Ectodermal cell (in vitro differentiated cells): ENCODE data around the gene PSME3IP1.

Experiments used
- H3K27ac ChIP-seq: 2 replicates; pipeline ENCODE4 v1.7.0; 2013; ENCODE audit warnings: mild to moderate bottlenecking, low read depth, low read length; ENCODE audit not compliant: insufficient read depth, poor library complexity, severe bottlenecking
- H3K27me3 ChIP-seq: 2 replicates; pipeline ENCODE4 v1.7.0; 2013; ENCODE audit warnings: mild to moderate bottlenecking, low read length; ENCODE audit not compliant: insufficient read depth, control insufficient read depth, poor library complexity, severe bottlenecking
- H3K36me3 ChIP-seq: one replicate; pipeline ENCODE4 v1.7.0; 2013; ENCODE audit warnings: low read length; ENCODE audit not compliant: control insufficient read depth, insufficient read depth
- H3K4me1 ChIP-seq: one replicate; pipeline ENCODE4 v1.7.0; 2013; ENCODE audit warnings: low read length; ENCODE audit not compliant: control insufficient read depth, insufficient read depth
- H3K4me3 ChIP-seq: 2 replicates; pipeline ENCODE4 v1.7.0; 2013; ENCODE audit warnings: low read depth, low read length, control low read depth; ENCODE audit not compliant: insufficient read depth
- H3K9me3 ChIP-seq: 2 replicates; pipeline ENCODE4 v1.7.0; 2013; ENCODE audit warnings: mild to moderate bottlenecking, low read length, moderate library complexity; ENCODE audit not compliant: control insufficient read depth
- WGBS, 2 experiments: methylation state at CpG; one replicate each; pipeline ENCODE4 v1.1.7; 2013; ENCODE audit warnings: missing lambda C conversion rate in 2 of 2; 5-methylcytosine and 5-hydroxymethylcytosine counted together

Gene PSME3IP1

GRCh38 chr16:57127037-57127763, 58.6 kb downstream of the PSME3IP1 start:
- H3K36me3 ChIP-seq, result no peaks in the 10 kb centered on the region
- H3K27me3 ChIP-seq, result no peaks in the 10 kb centered on the region
- WGBS, 2 experiments, result 96% methylated on average over 5 of the region's 5 CpGs
- no peaks in the 10 kb centered on the region for H3K9me3 ChIP-seq
- no peak overlapping the region for H3K4me3 ChIP-seq
- no peak overlapping the region for H3K27ac ChIP-seq
- H3K4me1 ChIP-seq, result peaks cover 17% of the 10 kb centered on the region

GRCh38 chr16:57126411-57126810, 59.4 kb downstream of the PSME3IP1 start:
- H3K9me3 ChIP-seq, result no peaks in the 10 kb centered on the region
- WGBS, 2 experiments, result 94 to 95% methylated on average over 4 of the region's 4 CpGs
- H3K36me3 ChIP-seq, result no peaks in the 10 kb centered on the region
- no peaks in the 10 kb centered on the region for H3K27me3 ChIP-seq
- H3K4me1 ChIP-seq, result peaks cover 11% of the 10 kb centered on the region
- H3K4me3 ChIP-seq, result no peak overlapping the region
- no peak overlapping the region for H3K27ac ChIP-seq

GRCh38 chr16:57125969-57126368, 59.9 kb downstream of the PSME3IP1 start:
- Histone ChIP-seq H3K4me1 (peaks cover 7% of the 10 kb centered on the region), H3K9me3 (no peaks in the 10 kb centered on the region), H3K4me3 (no peak overlapping the region), H3K27me3 (no peaks in the 10 kb centered on the region), H3K27ac (no peak overlapping the region), H3K36me3 (no peaks in the 10 kb centered on the region)
- 93 to 95% methylated on average over 4 of the region's 4 CpGs for WGBS, 2 experiments

GRCh38 chr16:57125376-57125775, 60.5 kb downstream of the PSME3IP1 start:
- H3K4me3 ChIP-seq, result no peak overlapping the region
- no peak overlapping the region for H3K27ac ChIP-seq
- 95 to 96% methylated on average over 4 of the region's 4 CpGs for WGBS, 2 experiments
- peaks cover 7% of the 10 kb centered on the region for H3K4me1 ChIP-seq
- H3K27me3 ChIP-seq, result no peaks in the 10 kb centered on the region
- no peaks in the 10 kb centered on the region for H3K9me3 ChIP-seq
- no peaks in the 10 kb centered on the region for H3K36me3 ChIP-seq

- no peaks in the 10 kb centered on the region for H3K36me3 ChIP-seq
Measured at GRCh38 chr16:57123974-57124674, 61.7 kb downstream of the PSME3IP1 start.

GRCh38 chr16:57123216-57123973, 62.4 kb downstream of the PSME3IP1 start:
- WGBS, 2 experiments, result 94 to 96% methylated on average over 7 of the region's 7 CpGs
- peaks cover 7% of the 10 kb centered on the region for H3K4me1 ChIP-seq
- no peak overlapping the region for H3K4me3 ChIP-seq
- H3K9me3 ChIP-seq, result no peaks in the 10 kb centered on the region
- H3K27ac ChIP-seq, result no peak overlapping the region
- no peaks in the 10 kb centered on the region for H3K27me3 ChIP-seq
- H3K36me3 ChIP-seq, result no peaks in the 10 kb centered on the region

More at GRCh38 chr16:57123974-57124674, 61.7 kb downstream of the PSME3IP1 start:
- H3K27me3 ChIP-seq, result no peaks in the 10 kb centered on the region
- no peak overlapping the region for H3K4me3 ChIP-seq
- no peak overlapping the region for H3K27ac ChIP-seq
- H3K9me3 ChIP-seq, result no peaks in the 10 kb centered on the region
- peaks cover 7% of the 10 kb centered on the region for H3K4me1 ChIP-seq
- WGBS, 2 experiments, result 90 to 92% methylated on average over 11 of the region's 11 CpGs

GRCh38 chr16:57118461-57119084, 67.3 kb downstream of the PSME3IP1 start:
- no peaks in the 10 kb centered on the region for H3K36me3 ChIP-seq
- peaks cover 14% of the 10 kb centered on the region for H3K4me1 ChIP-seq
- H3K27me3 ChIP-seq, result no peaks in the 10 kb centered on the region
- no peak overlapping the region for H3K4me3 ChIP-seq
- WGBS, 2 experiments, result 95 to 96% methylated on average over 2 of the region's 2 CpGs
- H3K27ac ChIP-seq, result no peak overlapping the region
- no peaks in the 10 kb centered on the region for H3K9me3 ChIP-seq

GRCh38 chr16:57115514-57116182, 70.2 kb downstream of the PSME3IP1 start:
- H3K27ac ChIP-seq, result peak overlapping the region; percentile 45
- H3K27me3 ChIP-seq, result no peaks in the 10 kb centered on the region
- no peaks in the 10 kb centered on the region for H3K9me3 ChIP-seq
- H3K36me3 ChIP-seq, result no peaks in the 10 kb centered on the region
- WGBS, 2 experiments, result 47 to 53% methylated on average over 25 of the region's 25 CpGs
- no peak overlapping the region for H3K4me3 ChIP-seq
- H3K4me1 ChIP-seq, result peaks cover 14% of the 10 kb centered on the region

- Histone ChIP-seq H3K36me3 (no peaks in the 10 kb centered on the region), H3K4me3 (peak overlapping the region; percentile 1), H3K4me1 (peaks cover 14% of the 10 kb centered on the region), H3K27me3 (no peaks in the 10 kb centered on the region), H3K27ac (peak overlapping the region; percentile 45), H3K9me3 (no peaks in the 10 kb centered on the region)
- 44 to 52% methylated on average over 10 of the region's 10 CpGs for WGBS, 2 experiments
Measured at GRCh38 chr16:57115168-57115513, 70.7 kb downstream of the PSME3IP1 start.
